GM12872 (cell line): ENCODE results near the gene TMEM223.

Experiments used
- TF ChIP-seq, protein P1 (sequence below): IDR thresholded peaks from 3 replicates; pipeline ENCODE4 v1.5.1; 2011; ENCODE audit warnings: low read depth, mild to moderate bottlenecking, low read length, moderate library complexity; ENCODE audit not compliant: insufficient read depth

TMEM223 gene

DNA sequence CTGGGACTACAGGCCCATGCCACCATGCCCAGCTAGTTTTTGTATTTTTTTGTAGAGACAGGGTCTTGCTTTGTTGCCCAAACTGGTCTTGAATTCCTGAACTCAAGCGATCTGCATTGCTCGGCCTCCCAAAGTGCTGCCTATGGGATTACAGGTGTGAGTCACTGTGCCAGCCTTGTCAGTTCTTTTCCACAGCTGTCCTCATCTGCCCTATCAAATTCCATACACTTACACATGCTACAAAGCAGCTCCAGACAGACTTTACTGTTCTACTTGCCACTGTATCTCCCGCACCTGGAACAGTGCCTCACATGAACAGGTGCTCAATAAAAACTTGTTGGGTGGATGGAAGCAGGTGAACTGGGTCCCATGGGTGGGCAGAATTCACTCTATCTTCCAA, 31.9 kb upstream of the TMEM223 start:
- TF ChIP-seq, protein P1, sequence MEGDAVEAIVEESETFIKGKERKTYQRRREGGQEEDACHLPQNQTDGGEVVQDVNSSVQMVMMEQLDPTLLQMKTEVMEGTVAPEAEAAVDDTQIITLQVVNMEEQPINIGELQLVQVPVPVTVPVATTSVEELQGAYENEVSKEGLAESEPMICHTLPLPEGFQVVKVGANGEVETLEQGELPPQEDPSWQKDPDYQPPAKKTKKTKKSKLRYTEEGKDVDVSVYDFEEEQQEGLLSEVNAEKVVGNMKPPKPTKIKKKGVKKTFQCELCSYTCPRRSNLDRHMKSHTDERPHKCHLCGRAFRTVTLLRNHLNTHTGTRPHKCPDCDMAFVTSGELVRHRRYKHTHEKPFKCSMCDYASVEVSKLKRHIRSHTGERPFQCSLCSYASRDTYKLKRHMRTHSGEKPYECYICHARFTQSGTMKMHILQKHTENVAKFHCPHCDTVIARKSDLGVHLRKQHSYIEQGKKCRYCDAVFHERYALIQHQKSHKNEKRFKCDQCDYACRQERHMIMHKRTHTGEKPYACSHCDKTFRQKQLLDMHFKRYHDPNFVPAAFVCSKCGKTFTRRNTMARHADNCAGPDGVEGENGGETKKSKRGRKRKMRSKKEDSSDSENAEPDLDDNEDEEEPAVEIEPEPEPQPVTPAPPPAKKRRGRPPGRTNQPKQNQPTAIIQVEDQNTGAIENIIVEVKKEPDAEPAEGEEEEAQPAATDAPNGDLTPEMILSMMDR = no peak

DNA sequence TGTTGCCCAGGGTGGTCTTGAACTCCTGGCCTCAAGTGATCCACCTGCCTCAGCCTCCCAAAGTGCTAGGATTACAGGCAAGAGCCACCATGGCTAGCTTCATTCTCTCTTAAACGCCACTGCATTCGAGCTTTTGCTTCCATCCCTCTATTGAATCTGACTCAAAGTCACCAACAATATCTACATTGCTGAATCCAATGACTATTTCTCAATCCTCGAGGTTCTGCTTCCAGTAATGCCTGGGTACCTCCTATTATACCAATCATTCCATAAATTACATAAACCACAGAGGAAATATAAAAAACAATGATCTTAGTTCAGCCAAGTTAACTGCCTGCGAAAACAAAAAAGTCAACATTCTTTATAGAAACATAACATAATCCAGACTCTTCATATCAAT, 25.3 kb upstream of the TMEM223 start:
- TF ChIP-seq, protein P1 = no peak

DNA sequence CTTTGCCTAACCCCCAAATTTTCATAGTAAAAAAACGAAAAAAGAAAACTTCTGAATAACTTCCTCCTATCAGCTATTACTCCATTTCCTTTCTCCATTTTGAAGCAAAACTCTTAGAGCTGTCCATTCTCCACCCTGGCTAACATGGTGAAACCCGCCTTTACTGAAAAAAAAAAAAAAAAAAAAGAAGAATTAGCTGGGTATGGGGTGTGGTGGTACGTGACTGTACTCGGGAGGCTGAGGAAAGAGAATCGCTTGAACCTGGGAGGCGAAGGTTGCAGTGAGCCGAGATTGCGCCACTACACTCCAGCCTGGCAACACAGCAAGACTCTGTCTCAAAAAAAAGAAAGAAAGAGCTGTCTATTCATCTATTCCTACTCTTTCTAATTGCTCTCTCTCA, 24.8 kb upstream of the TMEM223 start:
- TF ChIP-seq, protein P1 = no peak

DNA sequence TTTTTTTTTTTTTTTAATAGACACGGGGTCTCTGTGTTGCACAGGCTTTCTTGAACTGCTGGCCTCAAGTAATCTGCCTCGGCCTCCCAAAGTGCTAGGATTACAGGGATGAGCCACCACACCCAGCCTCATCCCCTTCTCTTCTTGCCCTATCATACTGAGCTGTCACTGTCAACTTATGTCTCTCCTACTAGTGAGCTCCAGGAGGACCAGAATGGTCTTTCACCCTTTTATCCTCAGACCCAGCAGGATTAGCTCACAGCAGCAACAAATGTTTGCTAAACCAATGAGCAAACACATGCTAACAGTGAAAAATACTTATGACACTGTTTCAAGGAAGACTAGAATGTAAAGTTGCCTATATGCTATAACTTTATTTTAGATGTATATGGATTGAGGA, 19.9 kb upstream of the TMEM223 start:
- TF ChIP-seq, protein P1 = no peak

DNA sequence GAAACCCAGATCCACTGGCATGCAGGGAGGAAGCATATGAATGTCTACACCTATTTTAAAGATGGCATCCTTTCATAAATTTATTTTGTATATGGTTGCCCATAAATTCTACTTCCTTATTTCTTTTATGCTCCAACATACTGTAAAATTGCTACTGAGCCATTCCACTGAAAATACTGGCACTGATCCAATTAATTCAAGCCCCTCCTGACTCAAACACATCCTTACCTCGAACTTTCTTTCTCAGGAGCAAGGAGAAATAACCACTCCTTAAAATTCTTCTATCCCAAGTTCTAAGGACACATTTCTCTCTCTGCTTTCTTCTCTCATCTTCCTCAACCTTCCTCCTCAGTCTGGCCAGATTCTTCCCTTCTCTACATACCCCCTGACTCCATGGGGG, 18.9 kb upstream of the TMEM223 start:
- TF ChIP-seq, protein P1 = no peak

DNA sequence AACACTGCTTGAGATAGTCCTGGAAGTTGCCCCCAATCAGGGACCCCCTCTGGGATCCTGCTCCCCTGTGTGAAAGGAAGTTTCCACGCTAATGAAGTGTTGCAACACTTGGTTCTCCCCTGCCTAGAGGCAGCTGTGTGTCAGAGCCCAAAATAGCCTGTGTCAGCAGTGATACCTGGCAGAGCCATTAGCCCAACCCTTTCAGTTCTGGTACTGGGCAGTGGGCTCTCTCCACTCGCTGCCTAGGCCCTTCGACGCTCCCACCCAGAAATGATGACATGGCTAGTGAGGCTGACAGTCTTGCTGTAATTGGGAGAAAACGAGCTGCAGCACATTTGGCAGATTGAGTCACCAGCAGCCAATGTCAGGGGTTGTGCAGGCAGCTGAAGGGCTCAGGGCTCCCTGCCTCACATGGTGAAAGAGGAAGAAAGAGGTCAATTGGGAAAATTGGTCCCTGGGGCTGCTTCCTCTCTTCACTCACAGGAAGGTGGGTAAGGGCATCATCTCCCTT, 14.9 kb upstream of the TMEM223 start:
- TF ChIP-seq, protein P1 = no peak

DNA sequence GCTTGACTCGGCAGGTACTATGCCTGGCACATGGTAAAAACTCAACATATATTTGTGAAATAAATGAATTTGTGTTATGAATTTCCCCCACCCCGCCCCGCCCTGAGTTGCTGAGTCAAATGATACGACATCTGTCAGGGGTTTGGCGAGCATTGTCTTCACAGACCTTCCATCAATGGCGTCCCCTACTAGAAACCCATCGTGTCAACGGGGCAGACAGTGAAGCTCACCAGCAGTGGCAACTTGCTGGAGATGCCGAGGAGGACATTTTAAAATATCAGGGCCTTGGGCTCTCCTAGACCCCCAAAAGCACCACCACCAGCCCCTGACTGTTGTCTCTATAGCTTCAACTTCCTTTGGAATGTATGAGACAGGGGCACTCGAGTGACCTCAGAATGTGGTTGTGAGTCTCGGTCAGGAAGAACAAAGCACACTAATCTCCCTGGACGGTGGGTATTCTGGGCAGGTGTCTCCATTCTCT, 14.2 kb upstream of the TMEM223 start:
- TF ChIP-seq, protein P1 = no peak
